ENCODE data around the gene EIF2S3B.
A peak's percentile ranks its signal among the peaks of the same experiment; 100 is the strongest.
"Not testable (repeated sequence)": the region's sequence is repeated elsewhere in the genome, so short reads cannot be mapped to it uniquely, and the experiment has no call there.

EIF2S3B gene

GRCh38 chr12:10505620-10506019 is at the start of gene EIF2S3B:
Gene EIF2S3B (plus strand): TSS chr12:10505890. CDS start chr12:10505903, 13 bp downstream.
- no peak within 1 kb of the TSS for H3K4me3 ChIP-seq (ENCODE audit: low read depth, low read length)
- in situ Hi-C loops (cut with HindIII; ENCODE audit: low sequenced_read_pairs), result no loop called here
- no peak for TF ChIP-seq CTCF (IDR thresholded peaks at IDR 0.05; ENCODE audit: low read depth, low read length, missing control alignments)
- no peak for DNase-seq (ENCODE audit: low read depth)

- H3K4me3 ChIP-seq (ENCODE audit: low read depth, low read length), result no peak overlapping the region
- DNase-seq (ENCODE audit: low read depth), result peak; percentile 8
- in situ Hi-C loops (cut with HindIII; ENCODE audit: low sequenced_read_pairs), result no loop called here
- TF ChIP-seq CTCF (IDR thresholded peaks at IDR 0.05; ENCODE audit: low read depth, low read length, missing control alignments), result no peak
Measured at GRCh38 chr12:10456856-10457255, 48.8 kb upstream of the EIF2S3B start.

- in situ Hi-C loops (cut with HindIII; ENCODE audit: low sequenced_read_pairs), result no loop called here
- TF ChIP-seq CTCF (IDR thresholded peaks at IDR 0.05; ENCODE audit: low read depth, low read length, missing control alignments), result no peak
- DNase-seq (ENCODE audit: low read depth), result no peak
- no peak overlapping the region for H3K4me3 ChIP-seq (ENCODE audit: low read depth, low read length)
Measured at GRCh38 chr12:10457760-10458159, 47.9 kb upstream of the EIF2S3B start.

GRCh38 chr12:10466311-10466710 is 39.4 kb upstream of the EIF2S3B start:
- in situ Hi-C loops (cut with HindIII; ENCODE audit: low sequenced_read_pairs), result no loop called here
- TF ChIP-seq CTCF (IDR thresholded peaks at IDR 0.05; ENCODE audit: low read depth, low read length, missing control alignments), result no peak

GRCh38 chr12:10469701-10470100 is 36.0 kb upstream of the EIF2S3B start:
- in situ Hi-C loops (cut with HindIII; ENCODE audit: low sequenced_read_pairs), result no loop called here
- no peak for DNase-seq (ENCODE audit: low read depth)
- TF ChIP-seq CTCF (IDR thresholded peaks at IDR 0.05; ENCODE audit: low read depth, low read length, missing control alignments), result no peak
- H3K4me3 ChIP-seq (ENCODE audit: low read depth, low read length), result no peak overlapping the region

More at GRCh38 chr12:10466311-10466710, 39.4 kb upstream of the EIF2S3B start:
- H3K4me3 ChIP-seq (ENCODE audit: low read depth, low read length), result no peak overlapping the region
- no peak for DNase-seq (ENCODE audit: low read depth)

- DNase-seq (ENCODE audit: low read depth); in situ Hi-C loops (cut with HindIII; ENCODE audit: low sequenced_read_pairs); H3K4me3 ChIP-seq (ENCODE audit: low read depth, low read length): not testable (repeated sequence)
Measured at GRCh38 chr12:10472808-10473207, 32.9 kb upstream of the EIF2S3B start.

GRCh38 chr12:10481901-10482300 is 23.8 kb upstream of the EIF2S3B start:
- H3K4me3 ChIP-seq (ENCODE audit: low read depth, low read length); in situ Hi-C loops (cut with HindIII; ENCODE audit: low sequenced_read_pairs); DNase-seq (ENCODE audit: low read depth): not testable (repeated sequence)

- H3K4me3 ChIP-seq (ENCODE audit: low read depth, low read length); in situ Hi-C loops (cut with HindIII; ENCODE audit: low sequenced_read_pairs); DNase-seq (ENCODE audit: low read depth): not testable (repeated sequence)
Measured at GRCh38 chr12:10487328-10487727, 18.4 kb upstream of the EIF2S3B start.

All from astrocyte of the cerebellum (primary cell).